ENCODE results near the gene YKT6.

YKT6 gene

DNA sequence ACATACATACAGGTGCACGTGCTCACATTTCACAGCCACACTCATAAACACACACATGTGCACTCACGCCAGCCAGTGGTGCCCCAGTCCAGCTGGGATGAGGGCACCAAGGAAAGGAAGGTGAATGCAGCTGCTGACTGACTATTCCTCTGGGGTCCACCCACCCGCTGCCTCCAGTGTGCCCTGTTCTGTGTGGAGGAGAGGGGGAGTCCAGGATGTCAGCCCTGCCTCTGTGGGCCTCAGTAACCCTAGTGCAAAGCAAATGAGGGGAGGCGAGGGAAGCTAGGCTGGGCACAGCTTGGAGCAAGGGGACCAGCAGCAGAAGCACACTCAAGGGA, 57.6 kb downstream of the YKT6 start:
- DNase-seq (ENCODE audit: extremely low spot score) = no peak
- CTCF ChIA-PET = interaction anchor here (1.1 to 12.7 kb wide), 15 partner anchors 9 to 307 kb away, joined by 3 to 117 read pairs (median 4); partner anchors contain the start of gene NUDCD3
- POLR2A ChIA-PET = interaction anchor here (0.7 to 0.9 kb wide), 2 partner anchors 16 to 57 kb away, joined by 3 read pairs; no protein-coding TSS in a partner anchor
- TF ChIP-seq, protein P1, sequence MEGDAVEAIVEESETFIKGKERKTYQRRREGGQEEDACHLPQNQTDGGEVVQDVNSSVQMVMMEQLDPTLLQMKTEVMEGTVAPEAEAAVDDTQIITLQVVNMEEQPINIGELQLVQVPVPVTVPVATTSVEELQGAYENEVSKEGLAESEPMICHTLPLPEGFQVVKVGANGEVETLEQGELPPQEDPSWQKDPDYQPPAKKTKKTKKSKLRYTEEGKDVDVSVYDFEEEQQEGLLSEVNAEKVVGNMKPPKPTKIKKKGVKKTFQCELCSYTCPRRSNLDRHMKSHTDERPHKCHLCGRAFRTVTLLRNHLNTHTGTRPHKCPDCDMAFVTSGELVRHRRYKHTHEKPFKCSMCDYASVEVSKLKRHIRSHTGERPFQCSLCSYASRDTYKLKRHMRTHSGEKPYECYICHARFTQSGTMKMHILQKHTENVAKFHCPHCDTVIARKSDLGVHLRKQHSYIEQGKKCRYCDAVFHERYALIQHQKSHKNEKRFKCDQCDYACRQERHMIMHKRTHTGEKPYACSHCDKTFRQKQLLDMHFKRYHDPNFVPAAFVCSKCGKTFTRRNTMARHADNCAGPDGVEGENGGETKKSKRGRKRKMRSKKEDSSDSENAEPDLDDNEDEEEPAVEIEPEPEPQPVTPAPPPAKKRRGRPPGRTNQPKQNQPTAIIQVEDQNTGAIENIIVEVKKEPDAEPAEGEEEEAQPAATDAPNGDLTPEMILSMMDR (IDR thresholded peaks at IDR 0.05; ENCODE audit: control extremely low read depth, extremely low read depth, low read depth, missing control alignments) = no peak

DNA sequence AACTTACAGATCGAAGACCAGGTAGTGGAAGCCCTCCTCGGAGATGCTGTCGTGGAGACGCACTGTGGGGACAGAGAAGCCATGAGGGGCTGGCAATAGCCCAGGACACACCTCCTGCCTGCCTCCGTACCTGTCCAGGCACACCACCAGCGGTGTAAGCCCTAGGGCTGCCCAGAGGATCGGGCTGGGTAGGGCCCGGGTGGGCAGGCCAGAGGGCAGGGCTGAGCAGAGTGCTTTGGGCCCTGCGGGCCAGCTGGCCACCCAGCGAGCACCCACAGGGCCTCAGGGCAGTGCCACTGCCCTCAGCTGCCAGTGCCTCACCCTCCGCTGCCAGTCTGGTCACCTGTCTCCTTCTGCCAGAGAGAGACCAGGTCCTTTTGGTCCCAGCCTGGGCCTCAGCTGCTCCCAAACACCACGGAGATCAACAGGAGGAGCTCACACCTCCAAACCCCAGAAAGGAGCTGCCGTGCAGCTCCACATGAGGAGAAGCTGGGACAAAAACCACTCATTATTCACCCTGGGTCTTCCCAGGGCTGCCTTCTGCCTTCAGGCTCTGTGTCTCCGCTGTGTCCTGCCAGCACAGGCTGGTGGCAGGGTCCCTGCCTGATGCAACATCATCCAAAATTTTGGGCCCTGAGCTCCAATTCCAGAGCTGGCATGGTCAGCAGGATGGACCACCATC, 58.2 kb downstream of the YKT6 start:
- DNase-seq (ENCODE audit: extremely low spot score) = no peak
- CTCF ChIA-PET = interaction anchor here (0.9 to 12.7 kb wide), 12 partner anchors 9 to 231 kb away, joined by 3 to 117 read pairs (median 4); partner anchors contain the start of genes NUDCD3 and YKT6
- TF ChIP-seq, protein P1 (IDR thresholded peaks at IDR 0.05; ENCODE audit: control extremely low read depth, extremely low read depth, low read depth, missing control alignments) = no peak
- POLR2A ChIA-PET = no interaction called here

DNA sequence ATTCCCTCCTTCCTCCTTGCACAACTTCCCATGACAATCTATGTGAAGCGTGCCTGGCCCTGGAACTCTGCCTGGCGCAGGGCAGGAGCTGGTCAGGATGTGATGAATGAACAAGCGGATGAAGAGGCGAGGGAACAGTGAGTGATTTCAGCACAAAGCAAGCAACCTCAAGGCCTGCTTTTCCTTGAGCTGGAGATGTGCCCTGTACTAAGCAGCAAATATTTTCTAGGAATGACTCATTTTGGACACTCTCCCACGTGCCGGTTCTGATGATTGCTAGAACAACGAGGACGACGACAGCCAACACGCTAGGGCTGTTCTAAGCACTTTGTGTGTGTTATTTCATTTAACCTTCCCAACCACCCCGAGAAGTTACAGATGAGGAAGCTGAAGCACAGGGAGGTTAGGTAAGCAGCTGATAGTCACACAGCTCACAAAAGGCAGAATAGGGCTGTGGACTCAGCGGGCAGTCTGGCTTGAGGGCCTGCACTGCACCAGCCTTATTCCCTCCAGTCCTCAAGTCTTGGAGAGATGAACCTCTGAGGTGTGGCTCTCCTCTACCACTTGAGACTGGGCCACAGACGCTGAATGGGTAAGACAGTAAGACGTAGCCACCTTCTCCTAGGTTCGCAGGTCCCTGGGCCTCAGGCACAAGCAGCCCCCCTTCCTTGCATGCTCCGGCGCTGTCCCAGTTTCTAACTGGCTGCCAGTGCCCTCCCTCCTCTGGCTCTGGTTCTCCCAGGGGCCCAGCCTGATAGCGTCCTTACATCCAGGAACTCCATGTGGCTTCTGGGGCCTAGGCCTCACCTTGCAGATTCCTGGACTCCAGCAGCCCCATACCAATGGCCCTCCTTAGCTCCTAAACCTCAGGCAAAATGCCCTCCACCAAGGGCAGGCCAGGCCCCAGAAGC, 59.0 kb downstream of the YKT6 start:
- ChIA-PET CTCF (interaction anchor here (0.9 to 12.7 kb wide), 5 partner anchors 8 to 59 kb away, joined by 3 to 117 read pairs (median 5); partner anchors contain the start of gene YKT6), POLR2A (no interaction called here)
- no peak for DNase-seq (ENCODE audit: extremely low spot score)
- TF ChIP-seq, protein P1 (IDR thresholded peaks at IDR 0.05; ENCODE audit: control extremely low read depth, extremely low read depth, low read depth, missing control alignments) = no peak

DNA sequence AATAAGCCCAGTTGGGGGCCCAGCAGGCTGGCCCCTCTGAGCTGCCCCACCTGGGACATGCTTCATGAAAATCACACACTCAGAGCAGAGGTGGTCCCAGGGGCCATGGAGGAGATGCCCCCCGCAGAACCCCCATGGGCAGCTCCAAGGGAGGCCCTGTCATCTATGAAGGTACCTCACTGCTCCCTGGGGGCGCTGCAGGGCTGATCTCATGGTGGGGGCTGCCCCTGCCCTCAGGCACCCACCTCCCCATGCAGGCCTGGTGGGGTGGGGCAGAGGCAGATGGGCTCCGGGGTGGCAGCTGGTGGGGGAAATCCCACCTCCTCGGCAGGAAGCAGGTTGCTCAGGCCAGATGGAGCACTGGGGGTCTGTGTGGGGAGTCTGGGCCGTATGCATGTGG, 60.5 kb downstream of the YKT6 start:
- peak; percentile 58 for DNase-seq (ENCODE audit: extremely low spot score)
- ChIA-PET POLR2A (no interaction called here), CTCF (interaction anchor here (1.2 to 12.7 kb wide), 4 partner anchors 10 to 177 kb away, joined by 3 to 117 read pairs (median 6); no protein-coding TSS in a partner anchor)
- TF ChIP-seq, protein P1 (IDR thresholded peaks at IDR 0.05; ENCODE audit: control extremely low read depth, extremely low read depth, low read depth, missing control alignments) = peak; percentile 19

DNA sequence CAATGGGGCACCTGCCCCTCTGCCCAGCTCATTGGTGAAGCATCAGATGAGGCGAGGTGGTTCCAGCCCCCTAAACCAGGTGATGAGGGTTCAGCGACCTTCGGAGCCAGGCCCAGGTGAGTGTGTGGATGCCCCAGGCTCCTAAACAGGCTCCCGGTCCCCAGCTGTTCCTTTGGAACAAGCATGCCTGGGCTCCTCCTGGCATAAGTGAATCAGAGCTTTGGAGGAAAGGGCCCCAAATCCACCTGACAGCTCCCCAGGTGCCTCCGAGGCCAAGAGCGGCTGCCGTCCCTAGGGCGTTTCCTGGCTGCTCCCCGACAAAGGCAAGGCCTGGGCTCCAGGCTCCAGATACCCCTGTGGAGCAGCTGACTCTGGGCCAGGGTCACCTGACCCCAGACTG, 61.3 kb downstream of the YKT6 start:
- TF ChIP-seq, protein P1 (IDR thresholded peaks at IDR 0.05; ENCODE audit: control extremely low read depth, extremely low read depth, low read depth, missing control alignments) = no peak
- DNase-seq (ENCODE audit: extremely low spot score) = no peak
- POLR2A ChIA-PET = no interaction called here
- CTCF ChIA-PET = interaction anchor here (1.2 to 12.7 kb wide), 4 partner anchors 9 to 176 kb away, joined by 3 to 117 read pairs (median 6); no protein-coding TSS in a partner anchor

DNA sequence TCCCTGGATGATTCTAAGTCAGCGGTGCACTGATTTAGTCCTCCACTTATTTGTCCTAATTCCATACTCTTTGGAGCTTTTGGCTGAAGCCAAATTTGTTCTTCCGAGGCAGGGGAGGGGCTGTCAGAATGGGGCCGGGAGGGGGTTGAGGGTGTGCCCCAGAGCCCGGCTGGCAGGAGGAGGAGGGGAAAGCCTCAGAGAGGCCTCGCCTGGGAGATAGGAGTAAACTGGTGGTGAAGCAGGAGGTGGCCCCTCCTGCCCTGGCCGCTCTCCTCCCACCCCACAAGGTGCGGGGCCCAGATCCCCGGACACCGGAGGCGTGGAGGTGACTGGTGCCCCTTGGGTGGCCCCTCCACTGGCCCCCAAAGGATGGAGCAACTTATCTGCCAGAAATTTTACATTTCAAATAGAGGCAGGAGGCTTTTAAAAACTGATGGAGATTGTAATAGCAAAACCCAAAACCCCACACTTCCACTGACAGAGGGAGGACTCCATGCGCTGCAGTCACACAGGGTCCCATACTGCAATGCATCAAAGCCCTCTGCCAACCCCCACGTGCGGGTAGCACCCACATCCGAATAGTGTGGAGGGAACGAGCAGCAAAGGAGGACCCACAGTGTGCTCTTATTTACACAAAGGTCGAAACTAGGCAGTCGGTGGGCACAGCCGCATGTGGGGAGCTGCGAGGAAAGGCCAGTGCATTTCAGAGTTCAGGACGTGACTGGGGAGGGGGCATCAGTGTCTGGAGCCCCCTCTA, 62.7 kb downstream of the YKT6 start:
- TF ChIP-seq, protein P1 (IDR thresholded peaks at IDR 0.05; ENCODE audit: control extremely low read depth, extremely low read depth, low read depth, missing control alignments) = no peak
- ChIA-PET CTCF (no interaction called here), POLR2A (no interaction called here)
- DNase-seq (ENCODE audit: extremely low spot score) = no peak
